Inflammatory macrophage (primary cell): Measurements from ENCODE around the gene CNNM1.

ENCODE experiments used
- DNase-seq, 2 donors: peaks; one replicate each; pipeline ENCODE4 v3.0.0-alpha.2; 2020 to 2022
- total RNA-seq, 18 experiments: gene quantifications; one replicate each; lab custom pipeline; 2026; ENCODE audit warnings: mixed read lengths in 6 of 18, inconsistent platforms in 2 of 18; lab: John Stamatoyannopoulos, UW

Gene CNNM1
- total RNA-seq: 0 to 0.13 (median 0.02) reads per million in 18 experiments

GRCh38 chr10:99329304-99329553 lies at the start of gene CNNM1:
Gene CNNM1, plus strand, starts transcription at chr10:99329356. Its CDS starts 32 bp downstream, at chr10:99329388.
- DNase-seq: no peak

GRCh38 chr10:99279626-99280111 lies 49.5 kb upstream of the CNNM1 start:
- no peak for DNase-seq

- DNase-seq: no peak
Measured at GRCh38 chr10:99280472-99280871, 48.7 kb upstream of the CNNM1 start.

DNA sequence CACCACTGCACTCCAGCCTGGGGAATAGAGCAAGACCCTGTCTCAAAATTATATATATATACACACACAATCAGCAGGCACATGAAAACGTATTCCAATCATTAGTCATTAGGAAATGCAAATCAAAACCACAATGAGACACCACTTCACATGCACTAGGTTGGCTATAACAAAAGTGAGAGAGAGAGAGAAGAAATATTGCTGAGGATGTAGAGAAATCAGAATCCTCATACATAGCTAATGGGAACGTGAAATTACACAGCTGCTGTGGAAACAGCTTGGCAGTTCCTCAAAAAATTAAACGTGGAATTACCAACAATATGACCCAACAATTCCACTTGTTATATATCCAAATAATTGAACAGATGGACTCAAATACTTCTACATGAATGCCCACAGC lies 43.3 kb upstream of the CNNM1 start:
- no peak for DNase-seq

- DNase-seq: no peak
Measured at GRCh38 chr10:99290306-99290705, 38.9 kb upstream of the CNNM1 start.

GRCh38 chr10:99292159-99292558 lies 37.0 kb upstream of the CNNM1 start:
- no peak for DNase-seq

DNA sequence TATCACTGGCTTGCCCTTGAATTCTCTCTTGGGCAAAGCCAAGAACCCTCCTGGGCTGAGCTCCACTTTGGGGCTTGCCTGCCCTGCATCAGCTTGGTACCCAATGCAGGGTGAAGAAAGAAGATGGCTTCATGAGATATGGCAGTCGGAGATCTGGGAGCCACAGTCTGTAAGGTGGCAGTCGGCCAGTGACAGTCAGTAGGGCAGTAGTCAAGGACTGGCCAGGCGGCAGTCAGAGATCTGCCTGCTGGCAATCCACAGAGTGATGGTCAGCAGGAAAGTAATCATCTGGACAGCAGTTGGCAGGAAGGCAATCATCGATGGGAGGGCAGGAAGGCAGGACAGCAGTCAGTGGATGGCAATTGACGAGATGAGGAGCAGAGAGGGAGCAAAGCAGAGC lies 32.6 kb upstream of the CNNM1 start:
- DNase-seq: no peak

DNA sequence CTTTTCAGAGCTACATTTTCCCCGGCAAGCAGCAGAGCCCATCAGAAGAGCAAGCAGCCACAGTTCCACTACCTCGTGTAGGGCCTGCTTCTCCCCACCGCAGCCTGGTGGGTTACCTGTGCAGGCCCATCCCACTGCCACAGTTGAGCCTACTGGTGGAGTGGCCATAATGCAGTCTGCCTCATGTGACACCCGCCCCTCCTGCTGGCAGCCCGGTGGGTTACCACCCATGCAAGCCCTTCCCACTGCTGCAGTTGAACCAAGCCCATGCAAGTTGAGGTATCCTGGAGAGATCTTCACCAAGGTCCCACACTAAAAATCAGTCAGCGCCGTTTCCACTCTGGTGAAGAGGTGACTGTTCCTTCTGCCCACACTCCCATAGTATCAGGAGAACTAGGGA lies 32.1 kb upstream of the CNNM1 start:
- no peak for DNase-seq

DNA sequence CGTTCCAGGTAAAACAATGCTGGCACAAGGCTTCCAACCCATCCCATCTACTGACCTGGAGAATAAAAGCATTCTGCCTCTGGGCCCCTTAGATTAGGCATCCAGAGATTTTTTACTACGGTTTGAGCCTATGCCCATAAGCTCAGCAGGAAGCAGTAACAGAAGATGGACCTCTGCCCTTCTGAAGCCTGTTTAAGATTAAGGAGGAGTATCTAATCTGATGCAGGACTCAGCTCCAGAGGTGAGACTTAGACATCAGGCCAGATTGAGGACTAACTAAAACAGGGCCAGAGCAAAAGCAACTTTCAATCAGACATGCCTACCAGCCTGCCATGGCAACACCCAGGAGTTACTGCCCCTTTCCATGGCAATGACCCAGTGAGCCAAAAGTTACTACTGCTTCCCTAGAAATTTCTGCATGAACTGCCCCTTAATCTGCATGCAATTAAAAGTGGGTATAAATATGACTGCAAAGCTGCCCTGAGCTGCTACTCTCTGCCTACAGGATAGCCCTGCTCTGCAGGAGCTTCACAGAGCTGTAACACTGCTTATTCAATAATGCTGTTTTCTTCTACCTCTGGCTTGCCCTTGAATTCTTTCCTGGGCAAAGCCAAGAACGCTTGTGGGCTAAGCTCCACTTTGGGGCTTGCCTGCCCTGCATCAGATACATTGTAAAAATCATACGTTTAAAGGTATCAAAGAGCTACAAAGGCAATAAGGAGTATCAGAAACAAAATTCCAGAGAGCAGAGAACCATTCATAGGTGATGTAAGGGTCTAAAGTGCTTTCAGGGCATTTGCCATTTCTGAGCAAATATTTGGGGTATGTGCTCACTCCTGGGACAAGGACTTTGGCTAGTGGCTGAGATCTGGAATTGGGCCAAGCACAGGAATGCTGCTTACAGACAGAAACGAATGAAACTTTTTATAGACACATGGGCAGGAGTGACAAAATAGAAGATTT lies 25.0 kb upstream of the CNNM1 start:
- DNase-seq: no peak

DNA sequence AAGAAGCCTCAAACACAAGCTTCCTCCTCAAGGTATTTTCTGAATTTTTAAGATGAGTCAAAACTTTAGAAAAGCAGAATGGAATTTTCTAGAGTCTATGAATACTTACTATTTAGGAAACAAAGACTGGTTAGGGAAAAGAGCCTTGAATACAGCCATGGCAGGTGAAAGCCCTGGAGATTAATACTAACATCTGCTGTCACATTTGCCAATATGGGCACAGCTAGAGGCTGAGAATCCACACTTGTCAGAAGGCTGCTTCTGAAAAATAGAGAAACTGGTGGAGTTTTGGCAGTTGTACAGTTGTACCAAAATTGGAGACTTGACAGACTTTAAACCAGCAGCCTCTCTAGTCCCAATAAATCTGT lies 24.3 kb upstream of the CNNM1 start:
- DNase-seq: no peak

DNA sequence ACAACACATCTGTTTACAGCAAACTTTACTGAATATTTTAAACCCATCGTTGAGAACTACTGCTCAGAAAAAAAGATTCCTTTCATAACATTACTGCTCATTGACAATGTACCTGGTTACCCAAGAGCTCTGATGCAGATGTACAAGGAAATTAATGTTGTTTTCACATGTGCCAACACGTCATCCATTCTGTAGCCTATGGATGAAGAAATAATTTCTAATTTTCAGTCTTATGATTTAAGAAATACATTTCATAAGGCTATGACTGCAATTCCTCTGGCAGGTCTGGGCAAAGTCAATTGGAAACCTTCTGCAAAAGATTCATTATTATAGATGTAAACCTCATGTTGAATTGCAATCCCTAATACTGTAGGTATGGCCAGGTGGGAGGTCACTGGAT lies 16.7 kb upstream of the CNNM1 start:
- no peak for DNase-seq

DNA sequence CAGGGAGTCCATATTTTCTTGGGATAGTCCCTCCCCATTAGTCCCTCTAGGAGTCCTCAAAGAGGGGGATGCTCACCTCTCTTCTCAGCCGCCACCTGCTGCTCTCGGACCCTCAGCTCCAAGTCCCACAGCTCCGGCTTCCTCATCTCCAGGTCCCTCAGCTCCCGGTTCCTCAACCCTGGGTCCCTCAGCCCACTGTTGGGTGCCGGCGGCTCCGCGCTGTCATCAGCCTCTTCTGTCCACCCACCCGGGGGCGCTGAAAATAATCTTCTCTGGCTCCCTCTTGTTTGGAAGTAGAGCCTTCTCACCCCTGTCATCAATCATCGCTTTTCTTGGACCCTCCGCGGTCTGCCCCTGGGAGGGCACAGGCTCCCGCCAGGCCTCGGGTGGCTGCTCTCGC lies 13.3 kb upstream of the CNNM1 start:
- DNase-seq: no peak

DNA sequence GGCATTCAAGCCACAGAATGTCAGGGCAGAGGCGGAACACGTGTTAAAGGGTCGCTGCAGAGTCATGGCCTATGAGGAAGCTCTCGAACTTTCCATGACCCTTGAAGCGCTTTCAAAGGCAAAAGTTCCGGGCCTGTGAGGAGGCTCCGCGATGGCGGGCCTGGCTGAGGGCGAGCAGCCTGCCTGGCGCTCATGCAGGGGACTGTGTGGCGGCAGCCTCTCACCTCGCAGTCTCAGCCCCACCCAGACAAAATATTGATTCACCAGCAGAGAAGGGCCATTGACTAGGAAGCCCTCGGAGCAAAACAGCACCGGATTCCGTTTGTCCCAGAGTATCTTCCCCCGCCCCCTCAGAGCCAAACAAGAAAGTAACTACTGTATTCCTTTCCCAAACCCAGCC lies 12.8 kb upstream of the CNNM1 start:
- no peak for DNase-seq

DNA sequence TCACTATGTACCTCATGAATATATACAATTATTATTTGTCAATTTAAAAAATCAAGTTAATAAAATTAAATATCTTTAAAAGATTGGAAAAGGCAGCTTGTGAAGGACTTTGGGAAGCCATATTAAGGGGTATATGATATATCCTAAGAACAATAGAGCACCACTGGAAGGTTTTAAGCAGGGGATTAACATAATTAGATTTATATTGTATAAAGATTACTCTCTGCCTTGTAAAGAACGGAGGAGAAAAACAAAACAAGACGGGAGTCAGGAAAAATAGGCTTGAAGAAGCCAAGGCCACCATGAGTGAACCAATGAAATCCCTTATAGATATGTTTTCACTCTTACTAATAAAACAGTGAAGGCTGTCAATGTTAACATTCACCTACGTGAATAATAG lies 11.1 kb upstream of the CNNM1 start:
- DNase-seq: no peak

DNA sequence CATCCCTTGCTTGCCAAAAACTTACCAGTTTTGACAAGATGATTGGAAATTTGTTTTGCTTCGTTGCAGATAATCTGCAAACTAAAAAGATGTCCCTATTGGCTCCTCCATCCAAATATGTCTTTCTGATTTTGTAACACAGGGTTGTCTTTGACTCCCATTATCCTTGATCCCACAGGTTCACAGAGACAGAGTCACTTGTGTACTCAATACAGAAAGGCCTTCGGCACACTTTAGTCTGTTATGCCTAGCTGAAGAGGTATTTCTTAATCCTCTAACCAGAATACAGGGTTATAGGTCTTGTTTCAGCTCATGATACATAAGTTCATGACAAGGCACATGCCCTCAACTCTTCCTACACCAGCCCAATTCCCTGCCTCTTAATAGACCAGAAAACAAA lies 10.7 kb upstream of the CNNM1 start:
- no peak for DNase-seq

DNA sequence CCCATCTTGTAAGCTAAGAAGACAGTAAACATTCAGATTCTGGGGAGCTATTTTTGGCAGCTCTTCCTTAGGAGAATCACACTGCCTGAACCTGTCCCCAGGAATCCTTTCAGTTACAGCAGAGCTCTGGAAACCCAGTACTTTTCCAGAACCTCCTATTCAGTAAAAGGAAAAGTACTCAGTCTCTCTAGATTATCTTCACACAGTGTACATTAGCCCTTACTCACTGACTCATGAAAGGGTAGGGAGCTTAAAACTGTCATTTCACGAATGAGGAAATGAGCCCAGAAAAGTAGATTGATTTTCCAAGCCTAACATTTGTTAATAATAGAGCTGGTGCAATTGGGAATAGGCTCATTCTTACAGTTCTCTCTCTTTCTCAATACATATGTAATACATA lies 3.9 kb upstream of the CNNM1 start:
- no peak for DNase-seq

GRCh38 chr10:99326871-99327270 lies 2.3 kb upstream of the CNNM1 start:
- no peak for DNase-seq

DNA sequence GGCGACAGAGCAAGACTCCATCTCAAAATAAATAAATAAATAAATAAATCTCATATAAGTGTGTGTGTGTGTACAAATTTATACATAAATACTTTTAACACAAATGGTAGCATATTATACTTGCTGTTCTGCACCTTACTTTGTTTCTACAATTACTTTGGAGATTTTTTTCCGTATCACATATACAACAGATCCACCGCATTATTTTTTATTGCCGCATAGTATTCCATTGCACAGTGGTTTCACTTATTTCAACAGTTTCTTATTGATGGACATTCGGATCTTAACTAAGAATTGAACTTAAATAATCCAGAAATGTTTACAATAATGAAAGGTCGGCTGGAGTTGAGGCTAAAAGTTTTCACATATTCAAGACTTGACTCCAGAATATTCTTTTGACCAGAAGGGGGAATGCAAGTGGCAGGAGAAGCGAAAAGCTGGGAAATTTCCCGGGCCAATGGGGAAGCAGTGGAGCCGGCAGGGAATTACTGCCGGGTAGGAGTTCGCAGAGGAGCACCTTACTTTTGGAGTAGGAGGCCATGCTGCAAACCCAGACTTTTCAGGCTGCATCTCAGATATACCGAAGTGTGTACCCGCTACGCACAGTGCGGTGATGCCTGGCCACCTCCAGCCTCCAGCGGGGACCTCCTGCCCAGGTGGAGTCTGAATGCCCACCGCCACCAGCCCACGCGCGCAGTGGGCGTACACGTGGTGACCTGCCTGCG lies 415 bp upstream of the CNNM1 start:
- no peak for DNase-seq

GRCh38 chr10:99329554-99330346 lies 594 bp downstream of the CNNM1 start:
- no peak for DNase-seq

DNA sequence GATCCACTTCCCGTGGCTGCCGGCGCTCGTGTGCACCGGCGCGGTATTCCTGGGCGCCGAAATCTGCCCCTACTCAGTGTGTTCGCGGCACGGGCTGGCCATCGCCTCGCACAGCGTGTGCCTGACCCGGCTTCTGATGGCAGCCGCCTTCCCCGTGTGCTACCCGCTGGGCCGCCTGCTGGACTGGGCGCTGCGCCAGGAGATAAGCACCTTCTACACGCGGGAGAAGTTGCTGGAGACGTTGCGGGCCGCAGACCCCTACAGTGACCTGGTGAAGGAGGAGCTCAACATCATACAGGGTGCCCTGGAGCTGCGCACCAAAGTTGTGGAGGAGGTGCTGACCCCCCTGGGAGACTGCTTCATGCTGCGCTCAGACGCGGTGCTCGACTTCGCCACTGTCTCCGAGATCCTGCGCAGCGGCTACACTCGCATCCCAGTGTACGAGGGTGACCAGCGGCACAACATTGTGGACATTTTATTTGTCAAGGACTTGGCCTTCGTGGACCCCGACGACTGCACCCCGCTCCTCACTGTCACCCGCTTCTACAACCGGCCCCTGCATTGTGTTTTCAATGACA lies 1.3 kb downstream of the CNNM1 start:
- no peak for DNase-seq

DNA sequence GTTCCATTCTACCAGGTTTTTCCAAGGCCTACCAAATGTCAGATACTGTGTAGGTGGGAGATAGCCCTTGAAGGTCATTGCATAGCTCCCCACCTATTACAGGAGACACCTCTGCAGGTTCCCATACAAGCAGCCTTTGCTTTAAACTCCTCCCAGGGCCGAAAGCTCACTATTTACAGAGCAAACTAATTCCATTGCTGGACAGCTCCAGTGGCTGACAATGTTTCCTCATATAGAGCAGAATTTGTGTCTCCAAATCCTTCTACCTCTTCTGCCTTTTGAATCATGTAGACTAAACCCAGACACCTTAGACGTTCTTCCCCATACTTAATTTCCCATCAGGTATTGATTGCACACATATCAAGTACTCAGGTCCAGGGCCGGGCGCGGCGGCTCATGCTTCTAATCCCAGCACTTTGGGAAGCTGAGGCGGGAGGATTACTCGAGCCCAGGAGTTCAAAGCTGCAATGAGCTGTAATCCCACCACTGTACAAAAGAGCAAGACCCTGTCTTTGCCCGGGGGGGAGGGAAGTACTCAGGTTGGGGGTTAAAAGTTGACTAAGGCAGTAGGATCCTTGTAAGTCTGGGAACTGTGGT lies 2.1 kb downstream of the CNNM1 start:
- no peak for DNase-seq

GRCh38 chr10:99337311-99337811 lies 8.2 kb downstream of the CNNM1 start:
- no peak for DNase-seq
